ENCODE measurements around the gene RNF152.

DNA sequence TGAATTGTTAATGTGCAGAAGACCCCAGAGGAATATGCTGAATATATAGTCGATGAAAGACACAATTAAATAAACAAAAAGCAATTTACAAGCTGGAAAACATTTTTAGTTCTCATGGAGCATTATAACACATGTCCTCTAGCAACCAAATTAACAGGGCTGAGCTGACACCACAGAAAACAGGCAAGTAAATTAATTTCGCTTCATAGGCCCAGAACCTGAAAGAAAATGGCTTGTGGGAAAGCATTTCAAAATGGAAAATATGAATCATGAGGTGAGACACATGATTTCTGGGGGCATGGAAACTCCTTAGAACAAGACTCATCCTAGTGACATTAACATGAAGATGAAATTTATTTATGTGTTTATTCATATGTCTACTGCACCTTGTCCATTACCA, 25.0 kb upstream of the RNF152 start:
- TF ChIP-seq, protein P1, sequence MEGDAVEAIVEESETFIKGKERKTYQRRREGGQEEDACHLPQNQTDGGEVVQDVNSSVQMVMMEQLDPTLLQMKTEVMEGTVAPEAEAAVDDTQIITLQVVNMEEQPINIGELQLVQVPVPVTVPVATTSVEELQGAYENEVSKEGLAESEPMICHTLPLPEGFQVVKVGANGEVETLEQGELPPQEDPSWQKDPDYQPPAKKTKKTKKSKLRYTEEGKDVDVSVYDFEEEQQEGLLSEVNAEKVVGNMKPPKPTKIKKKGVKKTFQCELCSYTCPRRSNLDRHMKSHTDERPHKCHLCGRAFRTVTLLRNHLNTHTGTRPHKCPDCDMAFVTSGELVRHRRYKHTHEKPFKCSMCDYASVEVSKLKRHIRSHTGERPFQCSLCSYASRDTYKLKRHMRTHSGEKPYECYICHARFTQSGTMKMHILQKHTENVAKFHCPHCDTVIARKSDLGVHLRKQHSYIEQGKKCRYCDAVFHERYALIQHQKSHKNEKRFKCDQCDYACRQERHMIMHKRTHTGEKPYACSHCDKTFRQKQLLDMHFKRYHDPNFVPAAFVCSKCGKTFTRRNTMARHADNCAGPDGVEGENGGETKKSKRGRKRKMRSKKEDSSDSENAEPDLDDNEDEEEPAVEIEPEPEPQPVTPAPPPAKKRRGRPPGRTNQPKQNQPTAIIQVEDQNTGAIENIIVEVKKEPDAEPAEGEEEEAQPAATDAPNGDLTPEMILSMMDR (IDR thresholded peaks at IDR 0.05), result no peak
- no peak for TF ChIP-seq POLR2A (IDR thresholded peaks at IDR 0.05)

All from thyroid gland (tissue), 4 donors.